ENCODE measurements around the gene PEX14. TPM values are rescaled to one million over a fixed set of nuclear protein-coding genes. Genes with fewer than 3 reads are reported as not detected.

The PEX14 gene
- total and polyA plus RNA-seq, 2 experiments from 2014 or later, result 17.6 to 19.6 TPM

DNA sequence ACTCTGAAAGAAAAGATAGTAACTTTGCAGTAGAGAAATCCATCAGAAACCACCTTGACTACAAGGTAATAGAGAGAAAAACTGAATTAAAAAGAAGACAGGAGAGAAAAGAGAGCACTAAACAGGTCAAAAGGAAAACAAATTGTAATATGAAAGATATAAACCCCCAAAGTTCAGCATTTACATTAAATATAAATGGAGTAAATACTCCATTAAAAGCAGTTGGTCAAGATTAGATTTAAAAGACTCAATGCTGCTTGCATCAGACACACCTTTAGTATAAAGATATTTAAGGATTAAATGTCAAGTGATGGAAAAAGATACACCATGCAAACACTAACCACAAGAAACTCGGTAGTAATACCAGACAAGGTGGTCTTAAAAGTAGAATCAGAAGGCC lies 110.5 kb downstream of the PEX14 start:
- no peaks in the 10 kb centered on the region for H3K27me3 ChIP-seq (ENCODE audit: insufficient read depth)
- no peak overlapping the region for H3K4me3 ChIP-seq
- no peak overlapping the region for H3K27ac Mint-ChIP-seq
- H3K9me3 Mint-ChIP-seq, result no peaks in the 10 kb centered on the region
- no peaks in the 10 kb centered on the region for H3K79me2 ChIP-seq (replicated peaks; ENCODE audit: insufficient read depth)
- H3K36me3 Mint-ChIP-seq (ENCODE audit: low read depth), result no peaks in the 10 kb centered on the region
- no peak overlapping the region for H3K4me3 Mint-ChIP-seq
- 0 out of 2 replicates have a peak, but pooled peaks cover 3% of the 10 kb centered on the region for H4K20me1 ChIP-seq (replicated peaks; ENCODE audit: insufficient read depth)
- no peaks in the 10 kb centered on the region for H3K36me3 ChIP-seq (ENCODE audit: insufficient read depth)
- no peak overlapping the region for H3K4me2 ChIP-seq
- H2AFZ ChIP-seq, result no peak overlapping the region
- peaks cover 12% of the 10 kb centered on the region; the same call in 2 of the 3 replicates for H3K4me1 Mint-ChIP-seq
- no peaks in the 10 kb centered on the region for H3K27me3 Mint-ChIP-seq (ENCODE audit: insufficient read depth, low read depth, poor library complexity)
- no peaks in the 10 kb centered on the region for H3K9me2 ChIP-seq (ENCODE audit: insufficient read depth)
- DNase-seq (ENCODE audit: low spot score) (no peak), ATAC-seq (no peak)
- H3K27ac ChIP-seq (ENCODE audit: low read depth), result no peak overlapping the region
- H3F3A ChIP-seq (replicated peaks; ENCODE audit: low read depth), result no peaks in the 10 kb centered on the region
- peaks cover 9% of the 10 kb centered on the region; the same call in 1 of the 2 replicates for H3K4me1 ChIP-seq (ENCODE audit: insufficient read depth)
- TF ChIP-seq, protein P1, sequence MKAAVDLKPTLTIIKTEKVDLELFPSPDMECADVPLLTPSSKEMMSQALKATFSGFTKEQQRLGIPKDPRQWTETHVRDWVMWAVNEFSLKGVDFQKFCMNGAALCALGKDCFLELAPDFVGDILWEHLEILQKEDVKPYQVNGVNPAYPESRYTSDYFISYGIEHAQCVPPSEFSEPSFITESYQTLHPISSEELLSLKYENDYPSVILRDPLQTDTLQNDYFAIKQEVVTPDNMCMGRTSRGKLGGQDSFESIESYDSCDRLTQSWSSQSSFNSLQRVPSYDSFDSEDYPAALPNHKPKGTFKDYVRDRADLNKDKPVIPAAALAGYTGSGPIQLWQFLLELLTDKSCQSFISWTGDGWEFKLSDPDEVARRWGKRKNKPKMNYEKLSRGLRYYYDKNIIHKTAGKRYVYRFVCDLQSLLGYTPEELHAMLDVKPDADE (IDR thresholded peaks at IDR 0.05), result no peak
- TF ChIP-seq EZH2phosphoT487 (IDR thresholded peaks at IDR 0.05; ENCODE audit: unreplicated experiment) (no peak), POLR2AphosphoS5 (IDR thresholded peaks at IDR 0.05; ENCODE audit: low read depth) (no peak), NANOG (IDR thresholded peaks at IDR 0.05; ENCODE audit: borderline replicate concordance) (no peak), STAT1 (IDR thresholded peaks at IDR 0.05; ENCODE audit: unreplicated experiment) (no peak), CREB1 (CRISPR knock-in tag; IDR thresholded peaks at IDR 0.05; ENCODE audit: low read depth) (no peak), EZH2 (IDR thresholded peaks at IDR 0.05; ENCODE audit: low read depth, unreplicated experiment) (no peak), ZNF331 (CRISPR knock-in tag; IDR thresholded peaks at IDR 0.05; ENCODE audit: low read depth) (no peak), JUNB (IDR thresholded peaks at IDR 0.05; ENCODE audit: unreplicated experiment) (no peak), ZNF114 (CRISPR knock-in tag; IDR thresholded peaks at IDR 0.05) (no peak)
- TF ChIP-seq, protein P2, sequence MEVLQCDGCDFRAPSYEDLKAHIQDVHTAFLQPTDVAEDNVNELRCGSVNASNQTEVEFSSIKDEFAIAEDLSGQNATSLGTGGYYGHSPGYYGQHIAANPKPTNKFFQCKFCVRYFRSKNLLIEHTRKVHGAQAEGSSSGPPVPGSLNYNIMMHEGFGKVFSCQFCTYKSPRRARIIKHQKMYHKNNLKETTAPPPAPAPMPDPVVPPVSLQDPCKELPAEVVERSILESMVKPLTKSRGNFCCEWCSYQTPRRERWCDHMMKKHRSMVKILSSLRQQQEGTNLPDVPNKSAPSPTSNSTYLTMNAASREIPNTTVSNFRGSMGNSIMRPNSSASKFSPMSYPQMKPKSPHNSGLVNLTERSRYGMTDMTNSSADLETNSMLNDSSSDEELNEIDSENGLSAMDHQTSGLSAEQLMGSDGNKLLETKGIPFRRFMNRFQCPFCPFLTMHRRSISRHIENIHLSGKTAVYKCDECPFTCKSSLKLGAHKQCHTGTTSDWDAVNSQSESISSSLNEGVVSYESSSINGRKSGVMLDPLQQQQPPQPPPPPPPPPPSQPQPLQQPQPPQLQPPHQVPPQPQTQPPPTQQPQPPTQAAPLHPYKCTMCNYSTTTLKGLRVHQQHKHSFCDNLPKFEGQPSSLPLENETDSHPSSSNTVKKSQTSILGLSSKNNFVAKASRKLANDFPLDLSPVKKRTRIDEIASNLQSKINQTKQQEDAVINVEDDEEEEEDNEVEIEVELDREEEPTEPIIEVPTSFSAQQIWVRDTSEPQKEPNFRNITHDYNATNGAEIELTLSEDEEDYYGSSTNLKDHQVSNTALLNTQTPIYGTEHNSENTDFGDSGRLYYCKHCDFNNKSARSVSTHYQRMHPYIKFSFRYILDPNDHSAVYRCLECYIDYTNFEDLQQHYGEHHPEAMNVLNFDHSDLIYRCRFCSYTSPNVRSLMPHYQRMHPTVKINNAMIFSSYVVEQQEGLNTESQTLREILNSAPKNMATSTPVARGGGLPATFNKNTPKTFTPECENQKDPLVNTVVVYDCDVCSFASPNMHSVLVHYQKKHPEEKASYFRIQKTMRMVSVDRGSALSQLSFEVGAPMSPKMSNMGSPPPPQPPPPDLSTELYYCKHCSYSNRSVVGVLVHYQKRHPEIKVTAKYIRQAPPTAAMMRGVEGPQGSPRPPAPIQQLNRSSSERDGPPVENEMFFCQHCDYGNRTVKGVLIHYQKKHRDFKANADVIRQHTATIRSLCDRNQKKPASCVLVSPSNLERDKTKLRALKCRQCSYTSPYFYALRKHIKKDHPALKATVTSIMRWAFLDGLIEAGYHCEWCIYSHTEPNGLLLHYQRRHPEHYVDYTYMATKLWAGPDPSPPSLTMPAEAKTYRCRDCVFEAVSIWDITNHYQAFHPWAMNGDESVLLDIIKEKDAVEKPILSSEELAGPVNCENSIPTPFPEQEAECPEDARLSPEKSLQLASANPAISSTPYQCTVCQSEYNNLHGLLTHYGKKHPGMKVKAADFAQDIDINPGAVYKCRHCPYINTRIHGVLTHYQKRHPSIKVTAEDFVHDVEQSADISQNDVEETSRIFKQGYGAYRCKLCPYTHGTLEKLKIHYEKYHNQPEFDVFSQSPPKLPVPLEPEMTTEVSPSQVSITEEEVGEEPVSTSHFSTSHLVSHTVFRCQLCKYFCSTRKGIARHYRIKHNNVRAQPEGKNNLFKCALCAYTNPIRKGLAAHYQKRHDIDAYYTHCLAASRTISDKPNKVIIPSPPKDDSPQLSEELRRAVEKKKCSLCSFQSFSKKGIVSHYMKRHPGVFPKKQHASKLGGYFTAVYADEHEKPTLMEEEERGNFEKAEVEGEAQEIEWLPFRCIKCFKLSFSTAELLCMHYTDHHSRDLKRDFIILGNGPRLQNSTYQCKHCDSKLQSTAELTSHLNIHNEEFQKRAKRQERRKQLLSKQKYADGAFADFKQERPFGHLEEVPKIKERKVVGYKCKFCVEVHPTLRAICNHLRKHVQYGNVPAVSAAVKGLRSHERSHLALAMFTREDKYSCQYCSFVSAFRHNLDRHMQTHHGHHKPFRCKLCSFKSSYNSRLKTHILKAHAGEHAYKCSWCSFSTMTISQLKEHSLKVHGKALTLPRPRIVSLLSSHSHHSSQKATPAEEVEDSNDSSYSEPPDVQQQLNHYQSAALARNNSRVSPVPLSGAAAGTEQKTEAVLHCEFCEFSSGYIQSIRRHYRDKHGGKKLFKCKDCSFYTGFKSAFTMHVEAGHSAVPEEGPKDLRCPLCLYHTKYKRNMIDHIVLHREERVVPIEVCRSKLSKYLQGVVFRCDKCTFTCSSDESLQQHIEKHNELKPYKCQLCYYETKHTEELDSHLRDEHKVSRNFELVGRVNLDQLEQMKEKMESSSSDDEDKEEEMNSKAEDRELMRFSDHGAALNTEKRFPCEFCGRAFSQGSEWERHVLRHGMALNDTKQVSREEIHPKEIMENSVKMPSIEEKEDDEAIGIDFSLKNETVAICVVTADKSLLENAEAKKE (CRISPR knock-in tag; IDR thresholded peaks at IDR 0.05), result no peak
- TF ChIP-seq, protein P3, sequence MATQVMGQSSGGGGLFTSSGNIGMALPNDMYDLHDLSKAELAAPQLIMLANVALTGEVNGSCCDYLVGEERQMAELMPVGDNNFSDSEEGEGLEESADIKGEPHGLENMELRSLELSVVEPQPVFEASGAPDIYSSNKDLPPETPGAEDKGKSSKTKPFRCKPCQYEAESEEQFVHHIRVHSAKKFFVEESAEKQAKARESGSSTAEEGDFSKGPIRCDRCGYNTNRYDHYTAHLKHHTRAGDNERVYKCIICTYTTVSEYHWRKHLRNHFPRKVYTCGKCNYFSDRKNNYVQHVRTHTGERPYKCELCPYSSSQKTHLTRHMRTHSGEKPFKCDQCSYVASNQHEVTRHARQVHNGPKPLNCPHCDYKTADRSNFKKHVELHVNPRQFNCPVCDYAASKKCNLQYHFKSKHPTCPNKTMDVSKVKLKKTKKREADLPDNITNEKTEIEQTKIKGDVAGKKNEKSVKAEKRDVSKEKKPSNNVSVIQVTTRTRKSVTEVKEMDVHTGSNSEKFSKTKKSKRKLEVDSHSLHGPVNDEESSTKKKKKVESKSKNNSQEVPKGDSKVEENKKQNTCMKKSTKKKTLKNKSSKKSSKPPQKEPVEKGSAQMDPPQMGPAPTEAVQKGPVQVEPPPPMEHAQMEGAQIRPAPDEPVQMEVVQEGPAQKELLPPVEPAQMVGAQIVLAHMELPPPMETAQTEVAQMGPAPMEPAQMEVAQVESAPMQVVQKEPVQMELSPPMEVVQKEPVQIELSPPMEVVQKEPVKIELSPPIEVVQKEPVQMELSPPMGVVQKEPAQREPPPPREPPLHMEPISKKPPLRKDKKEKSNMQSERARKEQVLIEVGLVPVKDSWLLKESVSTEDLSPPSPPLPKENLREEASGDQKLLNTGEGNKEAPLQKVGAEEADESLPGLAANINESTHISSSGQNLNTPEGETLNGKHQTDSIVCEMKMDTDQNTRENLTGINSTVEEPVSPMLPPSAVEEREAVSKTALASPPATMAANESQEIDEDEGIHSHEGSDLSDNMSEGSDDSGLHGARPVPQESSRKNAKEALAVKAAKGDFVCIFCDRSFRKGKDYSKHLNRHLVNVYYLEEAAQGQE (IDR thresholded peaks at IDR 0.05; ENCODE audit: unreplicated experiment), result no peak
- TF ChIP-seq, protein P4, sequence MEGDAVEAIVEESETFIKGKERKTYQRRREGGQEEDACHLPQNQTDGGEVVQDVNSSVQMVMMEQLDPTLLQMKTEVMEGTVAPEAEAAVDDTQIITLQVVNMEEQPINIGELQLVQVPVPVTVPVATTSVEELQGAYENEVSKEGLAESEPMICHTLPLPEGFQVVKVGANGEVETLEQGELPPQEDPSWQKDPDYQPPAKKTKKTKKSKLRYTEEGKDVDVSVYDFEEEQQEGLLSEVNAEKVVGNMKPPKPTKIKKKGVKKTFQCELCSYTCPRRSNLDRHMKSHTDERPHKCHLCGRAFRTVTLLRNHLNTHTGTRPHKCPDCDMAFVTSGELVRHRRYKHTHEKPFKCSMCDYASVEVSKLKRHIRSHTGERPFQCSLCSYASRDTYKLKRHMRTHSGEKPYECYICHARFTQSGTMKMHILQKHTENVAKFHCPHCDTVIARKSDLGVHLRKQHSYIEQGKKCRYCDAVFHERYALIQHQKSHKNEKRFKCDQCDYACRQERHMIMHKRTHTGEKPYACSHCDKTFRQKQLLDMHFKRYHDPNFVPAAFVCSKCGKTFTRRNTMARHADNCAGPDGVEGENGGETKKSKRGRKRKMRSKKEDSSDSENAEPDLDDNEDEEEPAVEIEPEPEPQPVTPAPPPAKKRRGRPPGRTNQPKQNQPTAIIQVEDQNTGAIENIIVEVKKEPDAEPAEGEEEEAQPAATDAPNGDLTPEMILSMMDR (conservative IDR thresholded peaks at IDR 0.05; ENCODE audit: low read depth in 2 of 2), result no peak

Data from GM23338 (cell line).